NB4 (cell line): Measurements from ENCODE around the gene EXOC4.

Experiments
- DNase-seq: peaks from one replicate; pipeline ENCODE4 v3.0.0; 2010; ENCODE audit warnings: low read depth
- H3K4me3 ChIP-seq: one replicate; pipeline ENCODE4 v1.5.1; 2011; ENCODE audit warnings: mild to moderate bottlenecking, low read depth, low read length, moderate library complexity
- MYC ChIP-seq: IDR thresholded peaks from 2 replicates; pipeline ENCODE4 v1.6.1; 2011; ENCODE audit warnings: low read depth, low read length
- POLR2A ChIP-seq: IDR thresholded peaks from 2 replicates; pipeline ENCODE4 v1.6.1; 2011; ENCODE audit warnings: mild to moderate bottlenecking; ENCODE audit not compliant: insufficient read length; ENCODE audit errors: extremely low read depth
- TF ChIP-seq, protein P1 (sequence below): IDR thresholded peaks from one replicate; pipeline ENCODE4 v1.5.1; 2012; ENCODE audit warnings: low read depth, low read length
- TF ChIP-seq, protein P2 (sequence below): IDR thresholded peaks from 2 replicates; pipeline ENCODE4 v1.6.1; 2011; ENCODE audit warnings: low read depth, low read length

Gene EXOC4

GRCh38 chr7:133911724-133912123 is 658.8 kb downstream of the EXOC4 start:
- H3K4me3 ChIP-seq = no peak overlapping the region
- TF ChIP-seq, protein P1, sequence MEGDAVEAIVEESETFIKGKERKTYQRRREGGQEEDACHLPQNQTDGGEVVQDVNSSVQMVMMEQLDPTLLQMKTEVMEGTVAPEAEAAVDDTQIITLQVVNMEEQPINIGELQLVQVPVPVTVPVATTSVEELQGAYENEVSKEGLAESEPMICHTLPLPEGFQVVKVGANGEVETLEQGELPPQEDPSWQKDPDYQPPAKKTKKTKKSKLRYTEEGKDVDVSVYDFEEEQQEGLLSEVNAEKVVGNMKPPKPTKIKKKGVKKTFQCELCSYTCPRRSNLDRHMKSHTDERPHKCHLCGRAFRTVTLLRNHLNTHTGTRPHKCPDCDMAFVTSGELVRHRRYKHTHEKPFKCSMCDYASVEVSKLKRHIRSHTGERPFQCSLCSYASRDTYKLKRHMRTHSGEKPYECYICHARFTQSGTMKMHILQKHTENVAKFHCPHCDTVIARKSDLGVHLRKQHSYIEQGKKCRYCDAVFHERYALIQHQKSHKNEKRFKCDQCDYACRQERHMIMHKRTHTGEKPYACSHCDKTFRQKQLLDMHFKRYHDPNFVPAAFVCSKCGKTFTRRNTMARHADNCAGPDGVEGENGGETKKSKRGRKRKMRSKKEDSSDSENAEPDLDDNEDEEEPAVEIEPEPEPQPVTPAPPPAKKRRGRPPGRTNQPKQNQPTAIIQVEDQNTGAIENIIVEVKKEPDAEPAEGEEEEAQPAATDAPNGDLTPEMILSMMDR = no peak
- TF ChIP-seq MYC (no peak), POLR2A (no peak)
- TF ChIP-seq, protein P2, sequence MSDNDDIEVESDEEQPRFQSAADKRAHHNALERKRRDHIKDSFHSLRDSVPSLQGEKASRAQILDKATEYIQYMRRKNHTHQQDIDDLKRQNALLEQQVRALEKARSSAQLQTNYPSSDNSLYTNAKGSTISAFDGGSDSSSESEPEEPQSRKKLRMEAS = no peak
- DNase-seq = no peak

- no peak for DNase-seq
- TF ChIP-seq MYC (no peak), POLR2A (no peak)
- TF ChIP-seq, protein P2 = no peak
- TF ChIP-seq, protein P1 = no peak
Observed at GRCh38 chr7:133912916-133913697, 660.2 kb downstream of the EXOC4 start.

DNA sequence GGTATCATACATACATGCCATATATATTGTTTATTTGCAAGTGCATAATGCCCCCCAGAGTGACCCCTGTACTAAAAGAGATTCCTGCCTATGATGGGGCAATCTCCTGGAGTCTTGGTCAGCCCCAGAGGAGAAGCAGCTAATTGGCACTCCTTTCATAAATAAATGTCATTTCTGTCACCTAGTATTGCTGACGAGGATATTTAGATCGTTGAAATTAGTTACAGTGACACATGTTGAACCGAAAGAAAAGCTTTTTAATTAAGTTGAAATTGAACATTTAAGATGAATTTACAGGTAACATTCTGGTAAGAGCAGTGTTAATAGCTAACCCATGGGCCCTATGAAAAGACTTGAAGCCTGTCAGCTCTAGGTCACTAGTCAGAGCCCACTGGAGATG is 663.7 kb downstream of the EXOC4 start:
- DNase-seq = no peak
- H3K4me3 ChIP-seq = no peak overlapping the region
- TF ChIP-seq, protein P2 = no peak
- TF ChIP-seq MYC (no peak), POLR2A (no peak)
- TF ChIP-seq, protein P1 = no peak

More at GRCh38 chr7:133912916-133913697, 660.2 kb downstream of the EXOC4 start:
- H3K4me3 ChIP-seq = no peak overlapping the region

GRCh38 chr7:133919810-133920209 is 666.9 kb downstream of the EXOC4 start:
- H3K4me3 ChIP-seq = no peak overlapping the region
- no peak for DNase-seq
- TF ChIP-seq, protein P2 = no peak
- TF ChIP-seq MYC (no peak), POLR2A (no peak)
- TF ChIP-seq, protein P1 = no peak

- no peak for DNase-seq
- TF ChIP-seq, protein P2 = no peak
- TF ChIP-seq POLR2A (no peak), MYC (no peak)
- TF ChIP-seq, protein P1 = no peak
- H3K4me3 ChIP-seq = no peak overlapping the region
Observed at GRCh38 chr7:133921635-133922182, 668.8 kb downstream of the EXOC4 start.

DNA sequence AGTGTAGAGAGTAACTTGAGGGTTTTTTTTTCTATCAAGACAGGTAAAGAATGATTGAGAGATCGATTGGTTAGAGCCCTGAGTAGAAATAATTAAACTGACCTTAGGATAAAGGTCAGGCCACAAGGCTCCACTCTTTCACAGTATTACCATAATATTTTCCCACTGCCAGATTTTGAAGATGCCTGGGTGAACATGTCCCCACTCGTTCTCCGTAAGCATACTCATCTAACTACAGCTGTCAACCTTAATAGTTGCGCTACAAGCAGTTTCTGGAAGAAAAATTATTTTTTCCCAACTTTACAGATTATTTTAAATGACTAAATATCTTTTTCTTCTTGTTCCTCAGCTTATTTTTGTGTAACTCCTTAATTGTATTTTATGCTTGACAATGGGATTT is 671.1 kb downstream of the EXOC4 start:
- H3K4me3 ChIP-seq = no peak overlapping the region
- no peak for DNase-seq
- TF ChIP-seq, protein P1 = no peak
- TF ChIP-seq, protein P2 = no peak
- no peak for TF ChIP-seq MYC
- TF ChIP-seq POLR2A = no peak
